AG10803 (cell line): Measurements from ENCODE around the gene MYH4.

Source experiments
- DNase-seq: peaks from one replicate; pipeline ENCODE4 v3.0.0; 2010; ENCODE audit warnings: low read depth
- H3K4me3 ChIP-seq: 2 replicates; pipeline ENCODE4 v1.5.1; 2011; ENCODE audit warnings: mild to moderate bottlenecking, low read length, control low read depth
- TF ChIP-seq, protein P1 (sequence below): conservative IDR thresholded peaks from 2 replicates; pipeline ENCODE4 v1.5.1; 2011; ENCODE audit warnings: mild to moderate bottlenecking, low read length, control low read depth, inconsistent platforms

MYH4 gene

DNA sequence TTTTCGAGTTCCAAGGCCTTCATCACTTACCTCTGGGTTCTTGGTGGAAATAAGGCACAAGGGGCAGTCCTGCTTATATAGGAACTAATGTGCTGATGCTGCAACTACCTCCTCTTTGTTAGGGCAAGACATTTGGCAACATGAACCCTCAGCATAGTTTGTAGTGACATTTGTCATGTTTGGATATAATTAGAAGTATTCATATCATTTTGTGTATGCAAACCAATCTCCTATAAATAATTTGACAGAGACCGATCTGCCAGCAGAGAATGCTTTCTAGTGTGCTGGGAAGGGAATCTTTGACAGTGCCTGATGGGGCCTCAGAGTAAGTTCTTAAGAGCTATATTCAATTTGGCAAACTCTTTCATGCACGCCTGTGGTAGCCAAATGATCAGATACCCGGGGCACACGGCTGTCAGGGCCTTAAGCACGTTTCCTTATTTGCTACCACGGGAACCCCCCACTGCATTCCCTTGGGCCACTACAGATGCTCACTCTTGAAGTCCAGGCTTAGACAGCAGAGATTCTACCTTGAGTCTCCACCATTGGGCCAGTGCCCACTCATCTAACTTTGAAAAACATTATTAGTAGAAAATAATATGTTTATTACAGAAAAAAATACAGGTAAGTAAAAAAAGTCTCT lies 47.3 kb downstream of the MYH4 start, which contains the start of gene MYH8:
Gene MYH8 (minus strand): TSS at position 51 of the 643 bp plus-strand sequence. CDS start 1,723 bp downstream, outside the sequence.
- DNase-seq = no peak
- TF ChIP-seq, protein P1, sequence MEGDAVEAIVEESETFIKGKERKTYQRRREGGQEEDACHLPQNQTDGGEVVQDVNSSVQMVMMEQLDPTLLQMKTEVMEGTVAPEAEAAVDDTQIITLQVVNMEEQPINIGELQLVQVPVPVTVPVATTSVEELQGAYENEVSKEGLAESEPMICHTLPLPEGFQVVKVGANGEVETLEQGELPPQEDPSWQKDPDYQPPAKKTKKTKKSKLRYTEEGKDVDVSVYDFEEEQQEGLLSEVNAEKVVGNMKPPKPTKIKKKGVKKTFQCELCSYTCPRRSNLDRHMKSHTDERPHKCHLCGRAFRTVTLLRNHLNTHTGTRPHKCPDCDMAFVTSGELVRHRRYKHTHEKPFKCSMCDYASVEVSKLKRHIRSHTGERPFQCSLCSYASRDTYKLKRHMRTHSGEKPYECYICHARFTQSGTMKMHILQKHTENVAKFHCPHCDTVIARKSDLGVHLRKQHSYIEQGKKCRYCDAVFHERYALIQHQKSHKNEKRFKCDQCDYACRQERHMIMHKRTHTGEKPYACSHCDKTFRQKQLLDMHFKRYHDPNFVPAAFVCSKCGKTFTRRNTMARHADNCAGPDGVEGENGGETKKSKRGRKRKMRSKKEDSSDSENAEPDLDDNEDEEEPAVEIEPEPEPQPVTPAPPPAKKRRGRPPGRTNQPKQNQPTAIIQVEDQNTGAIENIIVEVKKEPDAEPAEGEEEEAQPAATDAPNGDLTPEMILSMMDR = no peak

DNA sequence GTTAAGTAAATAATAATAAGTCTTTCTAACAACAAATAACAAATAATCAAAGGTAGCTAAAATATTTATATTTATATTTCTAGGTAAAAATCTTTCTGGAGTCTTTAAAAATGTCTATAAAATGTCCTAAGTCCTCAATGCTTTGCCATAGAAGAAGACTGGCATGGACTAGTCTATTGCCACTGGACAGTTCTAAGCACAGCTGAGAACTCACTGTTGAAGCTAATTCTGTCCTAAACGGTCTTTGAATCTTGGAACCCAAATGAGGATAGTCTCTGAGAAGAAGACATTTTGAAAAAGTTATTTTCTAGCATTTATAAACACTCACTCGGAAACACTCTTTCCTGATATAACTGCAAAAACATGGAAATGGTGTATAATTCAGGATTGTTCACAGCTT lies 48.1 kb downstream of the MYH4 start:
- DNase-seq = no peak
- TF ChIP-seq, protein P1 = no peak
- no peak overlapping the region for H3K4me3 ChIP-seq

More for the DNA sequence above, 47.3 kb downstream of the MYH4 start, which contains the start of gene MYH8:
- no peak within 1 kb of the TSS for H3K4me3 ChIP-seq

DNA sequence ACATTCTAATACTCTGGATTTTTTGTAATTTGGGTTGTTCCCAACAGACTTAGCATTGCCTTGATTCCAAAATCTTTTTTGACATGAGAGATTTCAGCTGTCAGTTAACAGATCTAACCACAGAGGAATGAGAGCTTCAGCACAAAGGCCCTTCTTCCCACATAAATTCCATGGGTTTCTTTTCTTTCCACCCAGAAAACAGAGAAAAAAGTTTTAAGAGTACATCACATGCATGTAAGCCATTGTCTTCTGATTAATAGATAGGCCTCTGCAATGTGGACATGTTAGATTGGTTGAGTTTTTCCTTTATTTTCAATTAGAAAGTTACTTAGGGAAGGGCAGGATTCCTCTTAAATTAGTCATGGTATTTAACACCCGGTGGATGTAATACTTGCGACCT lies 48.5 kb downstream of the MYH4 start:
- TF ChIP-seq, protein P1 = no peak
- no peak for DNase-seq
- H3K4me3 ChIP-seq = no peak overlapping the region

DNA sequence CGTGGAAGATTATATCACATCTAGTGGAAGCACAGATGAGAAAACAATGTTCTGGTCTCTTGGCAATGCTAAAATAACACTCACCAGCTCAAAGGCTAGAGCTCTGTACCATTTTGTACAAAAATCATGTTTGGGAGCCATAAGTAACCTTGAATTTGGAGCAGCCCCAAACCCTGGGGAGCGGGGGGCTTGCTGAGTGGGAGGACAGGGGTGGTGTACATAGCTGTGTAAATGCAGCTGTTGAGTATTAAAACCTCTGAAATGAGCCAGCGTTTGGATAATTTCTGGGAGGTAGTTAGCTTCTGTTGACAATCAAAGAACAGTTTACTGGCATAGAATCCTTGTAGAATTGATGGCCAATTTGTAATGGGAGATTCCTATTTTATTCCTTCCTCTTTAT lies 51.9 kb downstream of the MYH4 start:
- TF ChIP-seq, protein P1 = no peak
- no peak for DNase-seq
- no peak overlapping the region for H3K4me3 ChIP-seq

DNA sequence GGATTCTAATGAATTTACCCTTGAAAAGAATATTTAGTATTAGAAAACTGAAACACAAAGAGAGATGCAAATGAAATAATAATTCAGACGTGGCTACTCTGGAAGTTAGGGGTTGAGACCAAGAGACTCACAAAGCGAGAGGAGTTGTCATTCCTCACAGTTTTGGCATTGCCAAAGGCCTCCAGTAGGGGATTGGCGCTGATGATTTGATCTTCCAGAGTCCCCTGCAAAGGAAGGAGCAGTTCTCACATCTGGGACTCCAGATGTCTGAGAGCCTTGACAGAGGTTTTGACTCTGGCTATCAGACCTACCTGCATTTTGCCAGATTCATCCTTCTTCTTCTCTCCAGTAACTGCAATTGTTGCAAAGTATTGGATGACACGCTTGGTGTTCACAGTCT lies 54.2 kb downstream of the MYH4 start:
- TF ChIP-seq, protein P1 = no peak
- DNase-seq = no peak
- H3K4me3 ChIP-seq = no peak overlapping the region

DNA sequence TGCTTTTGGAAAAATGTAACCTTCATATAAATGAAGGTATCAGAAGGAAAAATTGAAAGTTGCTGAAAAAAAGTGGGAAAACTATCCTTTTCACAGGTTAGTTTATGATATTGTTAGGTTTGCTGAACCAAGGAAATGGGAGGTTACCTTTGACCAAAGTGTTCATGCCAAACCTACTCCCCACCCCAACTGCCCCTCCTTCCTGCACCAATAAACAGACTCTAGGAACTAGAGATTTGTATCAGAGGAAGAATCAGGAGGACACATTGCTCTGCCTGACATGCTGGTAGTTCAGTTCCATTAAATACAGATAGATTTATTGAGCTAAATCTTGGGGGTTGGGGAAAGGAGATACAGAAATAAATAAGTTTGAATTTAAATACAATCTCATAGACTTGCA lies 65.8 kb downstream of the MYH4 start:
- TF ChIP-seq, protein P1 = no peak
- no peak for DNase-seq
- H3K4me3 ChIP-seq = no peak overlapping the region

DNA sequence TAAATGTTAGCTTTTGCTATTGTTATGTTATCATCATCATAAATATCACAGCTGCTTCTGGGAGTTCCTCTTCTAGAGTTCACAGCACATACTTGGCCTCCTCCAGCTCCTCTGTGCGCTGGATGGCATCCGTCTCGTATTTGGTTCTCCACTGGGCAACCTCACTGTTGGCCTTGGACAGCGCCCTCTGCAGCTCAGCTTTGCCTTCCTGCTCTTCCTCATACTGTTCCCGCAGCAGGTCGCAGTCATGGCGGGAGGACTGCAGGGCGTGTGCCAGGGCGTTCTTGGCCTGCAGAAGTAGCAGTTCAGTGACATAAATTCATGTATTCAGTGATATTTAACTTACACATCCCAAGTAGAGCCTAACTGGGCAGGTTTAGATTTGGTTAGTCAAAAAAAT lies 71.0 kb downstream of the MYH4 start:
- no peak for DNase-seq
- no peak overlapping the region for H3K4me3 ChIP-seq
- TF ChIP-seq, protein P1 = no peak
